Activated T-cell treated with anti-CD3 and anti-CD28 coated beads, Interleukin-2, amount 50 U/mL, for 48 hours (primary cell): Measurements from ENCODE around the gene MAPK6.
"Not testable (repeated sequence)": the region's sequence is repeated elsewhere in the genome, so short reads cannot be mapped to it uniquely, and the experiment has no call there.

Source experiments
- DNase-seq, 2 experiments: peaks; one replicate each; pipeline ENCODE4 v3.0.0-alpha.2; 2020

The MAPK6 gene

DNA sequence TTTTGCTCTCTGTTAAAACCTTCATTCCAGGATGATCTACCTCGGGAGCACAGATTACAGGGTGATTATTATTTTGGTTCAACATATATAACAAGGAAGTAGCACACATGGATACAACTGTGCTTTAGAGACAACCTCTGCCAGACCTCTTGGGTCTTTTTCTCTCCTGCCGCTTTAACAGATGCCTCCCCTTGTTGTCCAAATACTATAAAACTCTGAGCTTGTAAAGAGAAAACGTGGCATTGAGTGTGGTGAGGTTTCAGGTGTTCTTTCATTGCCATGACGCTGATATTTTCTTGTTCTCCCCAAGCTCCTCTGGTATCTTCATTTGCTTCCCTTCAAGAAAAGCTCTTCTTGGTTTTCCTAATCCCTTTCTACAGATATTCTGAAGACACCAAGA lies 64.6 kb downstream of the MAPK6 start:
- no peak for DNase-seq

DNA sequence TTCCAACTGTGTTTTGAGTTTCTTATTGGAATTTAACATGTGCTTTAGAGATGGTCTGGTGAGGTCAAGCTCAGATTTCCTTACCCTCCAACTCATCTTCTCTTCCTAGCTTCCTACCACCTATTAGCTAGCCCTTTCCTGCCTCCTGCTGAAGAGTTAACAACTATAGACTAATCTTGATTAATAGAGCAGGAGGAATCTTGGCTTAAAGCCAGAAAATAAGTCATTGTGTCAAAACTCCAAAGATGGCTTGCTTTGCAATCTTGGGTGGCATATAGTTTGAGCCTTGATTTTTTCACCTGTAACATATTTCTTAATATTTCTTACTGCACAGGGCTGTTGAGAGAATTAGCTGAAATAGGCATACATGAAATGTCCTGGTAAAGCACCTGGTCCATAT lies 66.3 kb downstream of the MAPK6 start:
- DNase-seq: no peak

DNA sequence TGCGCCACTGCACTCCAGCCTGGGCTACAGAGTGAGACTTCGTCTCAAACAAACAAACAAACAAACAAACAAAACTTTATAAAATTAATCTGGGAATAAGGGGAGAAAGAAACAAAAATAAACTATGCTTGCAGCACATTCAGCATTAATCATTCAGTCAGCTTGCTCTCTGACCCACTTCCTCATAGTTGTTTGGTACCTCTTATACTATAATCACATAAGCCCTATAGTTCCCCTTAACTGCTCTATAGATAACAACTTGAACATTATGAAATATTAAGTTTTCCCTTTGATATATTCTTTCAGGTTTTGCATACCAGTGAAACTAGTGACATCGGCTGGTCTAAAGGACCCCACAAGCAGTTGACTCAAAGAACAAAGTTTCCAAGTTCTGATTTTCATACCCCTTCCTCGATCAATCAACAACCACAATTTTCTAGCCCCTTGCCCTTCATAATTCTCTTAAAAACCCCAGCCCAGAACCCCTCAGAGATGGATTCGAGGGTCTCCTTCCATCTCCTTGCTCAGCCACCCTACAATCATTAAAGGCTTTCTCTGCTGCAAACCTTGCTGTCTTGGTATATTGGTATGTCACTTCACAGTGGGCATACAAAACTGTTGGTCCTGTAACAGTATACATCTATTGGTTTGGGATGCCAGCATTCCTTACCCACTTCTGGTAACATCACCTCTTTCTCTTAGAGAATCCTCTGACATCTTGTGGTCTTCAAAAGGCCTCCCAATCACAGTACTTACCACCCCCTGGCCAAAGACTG lies 67.2 kb downstream of the MAPK6 start:
- no peak for DNase-seq

DNA sequence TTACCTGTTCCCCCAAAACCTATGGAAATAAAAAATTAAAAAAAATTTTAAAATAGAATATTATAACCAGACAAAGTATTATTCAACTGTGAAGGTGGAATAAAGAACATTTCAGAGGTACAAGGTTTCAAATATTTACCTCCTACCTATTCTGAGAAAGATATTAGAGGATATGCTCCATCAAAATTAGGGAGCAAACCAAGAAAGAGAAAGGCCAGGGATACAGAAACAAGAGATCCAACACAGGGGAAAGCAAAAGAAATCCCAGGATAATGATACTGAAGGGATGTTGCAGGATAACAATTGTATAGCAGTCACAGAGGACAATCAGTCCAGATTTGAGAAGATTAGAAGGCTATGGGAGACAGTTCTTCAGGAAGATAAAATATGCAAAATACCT lies 71.2 kb downstream of the MAPK6 start:
- no peak for DNase-seq

DNA sequence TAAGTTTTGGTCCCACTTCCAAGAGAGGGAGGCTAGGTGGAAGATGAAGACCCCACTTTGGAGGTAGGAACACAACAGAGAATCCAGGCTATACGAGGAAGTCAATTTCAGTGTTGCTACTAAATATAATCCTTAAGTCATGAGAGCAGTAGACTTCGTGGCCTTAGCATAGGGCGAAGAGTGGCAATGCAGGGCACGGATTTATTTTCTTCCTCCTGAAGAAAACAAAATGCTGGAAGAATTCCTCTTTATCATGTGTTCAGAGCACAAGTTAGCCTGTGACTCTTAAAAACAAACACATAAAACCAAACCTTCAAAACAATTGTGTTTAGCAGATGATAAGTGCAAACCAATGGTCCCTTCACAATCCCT lies 74.1 kb downstream of the MAPK6 start:
- no peak for DNase-seq

DNA sequence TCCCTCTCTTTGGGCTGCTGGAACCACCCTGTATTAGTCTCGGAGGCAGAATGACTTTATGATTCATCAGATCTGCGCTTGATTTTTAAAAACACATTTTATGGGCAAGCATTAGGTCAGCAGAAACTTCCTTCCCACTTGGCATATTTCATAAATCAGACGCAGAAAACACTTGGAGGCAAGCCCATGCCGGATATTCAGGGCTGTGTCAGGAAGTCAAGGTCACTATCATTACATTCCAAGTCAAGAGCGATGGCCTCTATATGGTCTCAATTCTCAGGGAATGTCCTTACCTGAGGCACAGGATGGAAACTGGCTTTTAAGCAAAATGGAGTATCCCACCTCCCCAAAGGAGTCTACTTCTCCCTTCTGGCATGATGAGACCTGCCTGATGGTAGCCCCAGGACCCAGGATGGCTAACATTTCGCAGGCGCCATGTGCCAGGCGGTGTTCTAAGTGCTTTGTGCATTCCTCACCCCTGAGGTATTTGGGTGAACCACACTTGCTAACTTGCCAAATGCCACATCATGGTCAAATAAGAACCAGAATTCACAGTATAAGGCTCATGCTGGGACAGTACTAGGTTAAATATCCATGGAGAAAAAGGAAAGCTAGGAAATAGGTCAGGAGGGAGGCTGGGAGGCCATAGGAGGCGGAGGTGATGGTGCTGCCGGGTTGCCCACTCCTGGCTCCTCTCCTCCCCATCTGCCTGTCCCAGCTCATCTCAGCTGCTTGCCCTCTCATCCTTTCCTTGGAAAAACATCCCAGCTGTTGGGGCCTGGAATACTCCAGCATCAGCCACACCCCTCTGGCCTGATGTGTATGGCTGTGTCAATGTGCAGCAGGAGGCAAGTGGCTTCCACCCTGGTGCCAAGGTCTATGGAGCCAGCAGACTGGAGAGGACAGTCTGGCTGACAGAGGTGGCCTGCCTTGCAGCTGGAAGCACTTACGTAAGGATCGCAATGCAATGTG lies 74.8 kb downstream of the MAPK6 start:
- DNase-seq: no peak

DNA sequence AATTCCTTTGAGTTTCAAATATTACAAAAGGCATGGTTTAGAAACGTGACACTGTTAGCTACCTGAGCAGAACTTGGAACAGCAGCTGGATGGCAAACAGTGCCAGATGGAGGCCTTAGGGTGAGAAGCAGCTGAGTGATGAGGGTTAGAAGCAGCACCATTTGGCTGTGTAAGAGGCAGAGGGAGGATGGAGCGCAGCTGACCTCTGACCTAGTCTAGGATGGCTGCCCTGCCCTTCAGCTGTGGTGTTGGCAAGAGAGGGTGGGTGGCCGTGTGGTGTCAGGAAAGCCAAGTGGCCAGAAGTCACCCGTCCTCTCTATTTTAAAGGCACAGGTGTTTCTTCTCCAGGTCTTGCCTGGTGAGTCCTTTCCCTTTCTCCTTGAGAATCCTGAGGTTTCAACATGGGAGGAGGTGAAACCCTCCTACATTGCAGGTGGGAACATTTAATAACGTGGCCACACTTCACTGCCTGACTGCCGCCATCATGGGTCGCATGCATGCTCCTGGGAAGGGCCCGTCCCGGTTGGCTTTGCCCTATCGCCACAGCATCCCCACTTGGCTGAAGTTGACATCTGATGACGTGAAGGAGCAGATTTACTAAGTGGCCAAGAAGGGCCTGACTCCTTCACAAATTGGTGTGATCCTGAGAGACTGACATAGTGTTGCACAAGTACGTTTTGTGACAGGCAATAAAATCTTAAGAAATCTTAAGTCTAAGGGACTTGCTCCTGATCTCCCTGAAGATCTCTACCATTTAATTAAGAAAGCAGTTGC lies 76.0 kb downstream of the MAPK6 start:
- no peak for DNase-seq

DNA sequence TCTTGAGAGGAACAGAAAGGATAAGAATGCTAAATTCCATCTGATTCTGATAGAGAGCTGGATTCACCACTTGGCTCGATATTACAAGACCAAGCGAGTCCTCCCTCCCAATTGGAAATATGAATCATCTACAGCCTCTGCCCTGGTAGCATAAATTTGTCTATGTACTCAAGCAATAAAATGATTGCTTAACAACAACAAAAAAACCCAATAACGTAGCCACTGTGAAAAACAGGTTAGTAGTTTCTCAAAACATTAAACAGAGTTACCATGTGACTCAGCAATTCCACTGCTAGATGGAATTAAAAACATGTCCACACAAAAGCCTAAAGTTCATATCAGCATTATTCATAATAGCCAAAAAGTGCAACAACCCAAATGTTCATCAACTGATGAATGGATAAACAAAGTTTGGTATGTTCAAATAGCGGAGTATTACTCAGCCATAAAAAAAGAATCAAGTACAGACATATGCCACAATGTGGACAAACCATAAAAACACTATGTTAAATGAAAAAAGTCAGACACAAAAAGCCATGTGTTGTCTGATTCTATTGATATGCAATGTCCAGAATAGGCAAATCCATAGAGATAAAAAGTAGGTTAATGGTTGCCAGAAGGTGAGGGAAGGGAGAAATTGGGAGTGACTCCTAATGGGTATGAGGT lies 76.7 kb downstream of the MAPK6 start:
- no peak for DNase-seq

DNA sequence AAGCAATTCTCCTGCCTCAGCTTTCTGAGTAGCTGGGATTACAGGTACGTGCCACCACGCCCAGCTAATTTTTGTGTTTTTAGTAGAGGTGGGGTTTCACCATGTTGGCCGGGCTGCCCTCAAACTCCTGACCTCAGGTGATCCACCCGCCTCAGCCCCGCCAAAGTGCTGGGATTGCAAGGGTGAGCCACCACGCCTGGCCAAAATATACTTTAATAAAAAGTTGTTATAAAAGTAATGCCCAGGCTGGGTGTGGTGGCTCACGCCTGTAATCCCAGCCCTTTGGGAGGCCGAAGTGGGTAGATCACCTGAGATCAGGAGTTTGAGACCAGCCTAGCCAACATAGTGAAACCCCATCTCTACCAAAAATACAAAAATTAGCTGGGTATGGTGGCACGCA lies 77.5 kb downstream of the MAPK6 start:
- not testable (repeated sequence) for DNase-seq

DNA sequence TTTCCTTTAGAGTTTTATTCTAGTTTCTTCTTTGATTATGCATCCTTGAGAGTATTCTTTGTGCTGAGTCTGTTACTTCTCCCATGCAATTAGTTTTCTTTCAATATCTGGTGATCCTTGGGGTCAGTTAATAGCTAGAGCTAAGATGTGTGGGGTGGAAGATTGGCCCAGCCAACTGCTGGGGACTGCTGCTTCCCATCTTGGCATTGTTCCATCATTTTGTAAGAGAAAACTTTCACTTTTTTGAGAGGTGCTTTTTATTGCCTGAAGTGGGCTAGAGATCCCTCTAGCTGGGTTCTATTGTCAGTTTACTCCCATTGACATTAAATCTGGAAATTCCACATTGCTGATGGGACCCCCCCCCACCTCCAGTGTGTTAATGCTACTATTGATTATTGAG lies 78.2 kb downstream of the MAPK6 start:
- no peak for DNase-seq

DNA sequence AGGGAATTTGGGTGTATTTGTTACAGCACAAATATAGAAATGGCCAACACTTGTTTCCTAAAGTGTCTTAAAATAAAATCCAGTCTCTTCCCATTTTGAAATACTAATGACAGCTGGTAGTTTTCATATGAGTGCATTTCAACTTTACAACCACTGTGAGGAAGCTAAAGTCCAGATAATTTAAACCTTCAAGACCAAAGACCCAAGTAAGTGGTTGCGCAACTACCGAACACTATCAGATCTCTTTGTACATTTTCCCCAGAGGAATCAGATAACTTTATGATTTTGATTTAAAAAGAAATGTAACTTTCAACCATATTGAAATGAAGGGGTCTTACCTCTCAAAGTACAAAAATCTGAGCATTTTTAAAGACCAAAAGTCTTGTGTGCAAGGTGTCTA lies 79.3 kb downstream of the MAPK6 start:
- no peak for DNase-seq

DNA sequence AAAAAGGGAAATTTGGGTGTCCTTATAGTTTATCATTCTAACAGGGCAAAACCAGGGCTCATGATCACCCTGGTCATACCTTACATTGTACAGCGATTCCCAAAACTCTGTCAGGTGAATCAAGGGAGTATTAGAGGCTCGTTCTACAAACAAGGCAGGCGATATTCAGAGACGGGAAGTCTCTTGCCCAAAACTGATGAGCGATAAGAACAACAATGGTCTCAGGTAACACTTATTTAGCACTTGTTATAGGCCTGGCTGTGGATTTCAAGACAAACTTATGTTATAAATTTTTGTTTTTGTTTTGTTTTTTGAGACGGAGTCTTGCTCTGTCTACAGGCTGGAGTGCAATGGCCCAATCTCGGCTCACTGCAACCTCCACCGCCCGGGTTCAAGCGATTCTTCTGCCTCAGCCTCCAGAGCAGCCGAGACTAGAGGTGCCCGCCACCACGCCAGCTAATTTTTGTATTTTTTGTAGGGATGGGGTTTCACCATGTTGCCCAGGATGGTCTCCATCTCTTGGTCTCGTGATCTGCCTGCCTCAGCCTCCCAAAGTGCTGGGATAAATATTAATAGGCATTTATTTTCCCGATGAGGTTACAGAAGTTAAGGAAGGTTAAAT lies 80.7 kb downstream of the MAPK6 start:
- DNase-seq: no peak

DNA sequence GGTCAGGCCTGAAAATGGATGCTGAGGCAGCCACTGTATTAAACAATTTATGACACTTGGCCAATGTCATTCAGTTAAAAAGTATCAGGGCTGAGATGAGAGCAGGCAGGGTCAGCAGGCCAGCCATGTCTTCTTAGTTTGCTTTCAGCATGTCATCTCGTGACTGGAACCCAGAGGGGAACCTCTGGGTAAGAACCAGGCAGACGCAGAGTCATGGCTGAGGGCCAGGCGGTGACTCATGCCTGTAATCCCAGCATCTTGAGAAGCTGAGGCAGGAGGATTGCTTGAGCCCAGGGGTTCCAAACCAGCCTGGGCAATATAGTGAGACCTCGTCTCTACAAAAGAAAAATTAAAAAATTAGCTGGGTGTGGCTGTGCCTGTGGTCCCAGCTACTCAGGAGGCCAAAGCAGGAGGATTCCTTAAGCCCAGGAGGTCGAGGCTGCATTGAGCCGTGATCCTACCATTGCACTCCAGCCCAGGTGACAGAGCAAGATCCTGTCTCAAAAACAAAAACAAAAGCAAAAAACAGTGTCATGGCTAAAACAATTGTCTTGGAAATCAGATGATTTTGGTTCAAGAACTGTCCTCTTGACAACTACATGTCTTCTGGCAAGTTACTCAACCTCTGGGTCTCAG lies 81.9 kb downstream of the MAPK6 start:
- peak in 1 of 2 experiments; percentile 37 for DNase-seq

DNA sequence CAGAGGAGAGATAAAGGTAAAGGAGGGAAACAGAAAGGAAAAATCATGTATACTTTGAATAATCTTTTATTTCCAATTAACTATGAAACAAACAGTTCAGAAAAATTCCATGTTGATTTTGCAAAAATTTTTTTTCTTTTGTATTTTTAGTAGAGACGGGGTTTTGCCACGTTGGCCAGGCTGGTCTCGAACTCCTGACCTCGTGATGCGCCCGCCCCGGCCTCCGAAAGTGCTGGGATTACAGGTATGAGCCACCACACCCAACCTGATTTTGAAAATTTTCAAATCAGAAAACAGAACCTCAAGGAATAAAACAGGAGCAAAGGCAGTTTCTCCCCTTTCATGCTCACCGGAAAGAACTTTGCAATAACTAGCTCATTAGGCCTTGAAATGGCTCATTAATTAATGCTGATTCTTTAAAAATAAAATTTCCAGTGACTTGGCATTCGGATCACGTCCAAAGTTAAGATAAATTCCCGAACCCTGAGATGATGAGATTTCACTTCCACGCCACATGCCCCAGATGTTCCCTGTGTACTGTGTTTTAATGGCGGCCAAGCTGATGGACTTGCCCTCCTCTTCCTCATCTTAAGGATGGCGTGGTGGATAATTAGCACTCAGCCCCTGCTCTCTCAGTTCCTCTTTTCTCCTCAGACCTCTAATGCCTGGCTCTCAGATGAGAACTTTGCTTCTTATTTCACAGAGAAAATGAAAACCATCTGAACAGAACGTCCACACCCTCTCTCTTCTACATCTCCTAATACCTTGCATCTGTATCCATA lies 82.7 kb downstream of the MAPK6 start:
- DNase-seq: no peak

DNA sequence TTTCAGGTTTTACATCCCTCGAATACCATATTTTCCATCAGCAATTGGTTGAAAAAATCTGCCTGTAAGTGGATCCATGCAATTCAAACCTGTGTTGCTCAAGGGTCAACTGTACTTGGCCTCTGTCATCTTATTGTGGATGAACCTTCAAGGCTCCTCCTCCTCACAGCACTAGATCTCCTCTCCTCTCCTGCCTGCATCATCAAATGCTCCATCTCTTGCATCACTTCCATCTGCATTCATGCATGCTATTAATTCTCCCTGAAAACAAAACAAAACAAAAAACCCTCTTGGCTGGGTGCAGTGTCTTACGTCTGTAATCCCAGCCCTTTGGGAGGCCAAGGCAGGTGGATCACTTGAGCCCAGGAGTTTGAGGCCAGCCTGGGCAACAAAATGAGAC lies 83.4 kb downstream of the MAPK6 start:
- DNase-seq: no peak

DNA sequence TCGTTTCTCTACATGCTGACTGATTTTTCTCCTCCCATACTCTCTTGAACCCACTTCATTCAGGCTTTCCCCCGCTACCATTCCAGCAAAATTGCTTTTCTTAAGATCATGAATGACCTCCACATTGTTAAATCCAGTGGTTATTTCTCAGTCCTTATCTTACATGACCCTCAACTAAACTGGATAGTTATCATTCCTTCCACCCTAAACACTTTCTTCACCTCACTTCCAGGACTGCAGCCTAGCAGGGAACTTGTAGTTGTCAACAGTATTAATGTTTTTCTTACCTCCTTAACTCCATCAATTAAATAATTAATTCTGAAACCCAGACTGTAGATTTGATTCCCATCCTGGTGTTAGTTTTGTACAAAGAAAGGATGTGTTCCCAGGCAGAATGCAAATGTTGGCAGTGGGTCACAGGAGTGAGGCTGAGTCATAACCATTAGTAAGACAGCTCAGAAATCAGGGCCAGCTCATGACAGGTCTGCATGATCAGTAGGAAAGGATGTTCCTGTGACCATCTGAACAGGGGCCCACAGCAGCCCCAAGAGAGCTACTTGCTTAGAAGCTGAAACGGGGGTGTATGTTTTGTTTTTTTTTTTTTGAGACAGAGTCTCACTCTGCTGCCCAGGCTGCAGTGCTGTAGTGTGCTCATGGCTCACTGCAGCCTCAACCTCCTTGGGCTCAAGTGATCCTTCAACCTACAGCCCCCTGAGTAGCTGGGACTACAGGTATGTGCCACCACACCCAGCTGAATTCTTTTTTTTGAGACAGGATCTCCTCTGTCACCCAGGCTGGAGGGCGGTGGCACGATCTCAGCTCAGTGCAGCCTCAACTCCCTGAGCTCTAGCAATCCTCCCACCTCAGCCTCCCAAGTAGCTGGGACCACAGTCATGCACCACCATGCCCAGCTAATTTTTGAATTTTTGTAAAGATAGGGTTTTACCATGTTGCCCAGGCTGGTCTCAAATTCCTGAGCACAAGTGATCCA lies 84.5 kb downstream of the MAPK6 start:
- no peak for DNase-seq

DNA sequence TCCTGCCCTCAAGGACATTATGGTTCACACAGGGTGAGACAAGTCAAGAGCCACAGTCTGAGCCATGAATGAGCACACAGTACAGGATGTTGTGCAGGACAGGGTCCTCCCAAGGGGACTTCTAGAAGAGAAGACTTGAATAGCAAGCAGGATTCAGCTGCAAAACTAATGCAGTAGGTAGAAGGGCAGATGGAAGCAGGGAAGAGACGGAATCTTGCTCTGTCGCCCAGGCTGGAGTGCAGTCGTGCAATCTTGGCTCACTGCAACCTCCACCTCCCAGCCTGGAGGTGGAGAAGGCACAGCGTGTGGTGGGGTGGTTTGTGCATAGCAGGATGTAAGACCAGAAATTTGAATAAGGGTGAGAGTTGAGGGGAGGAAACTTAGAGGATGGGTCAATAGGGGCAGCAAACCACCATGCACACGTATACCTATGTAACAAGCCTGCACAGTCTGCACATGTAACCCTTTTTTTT lies 85.5 kb downstream of the MAPK6 start:
- no peak for DNase-seq

DNA sequence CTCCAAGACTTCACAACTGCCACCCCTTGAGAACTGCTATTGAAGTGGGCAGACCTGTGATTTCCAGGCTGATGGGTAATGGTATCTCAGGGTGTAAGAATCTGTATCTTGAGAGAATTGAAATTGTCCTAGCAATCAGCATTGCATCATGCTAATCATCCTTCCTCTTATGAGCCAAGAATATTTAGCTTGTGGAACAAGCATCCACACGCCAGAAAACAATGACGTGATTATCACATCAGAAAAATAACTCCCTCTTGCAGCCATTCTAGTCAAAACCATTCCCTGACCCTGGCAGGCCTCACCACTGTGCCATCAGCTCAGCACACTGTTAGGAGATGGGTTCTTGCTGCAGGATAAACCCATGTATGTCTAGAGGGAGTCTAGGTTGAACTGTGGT lies 86.8 kb downstream of the MAPK6 start:
- no peak for DNase-seq

DNA sequence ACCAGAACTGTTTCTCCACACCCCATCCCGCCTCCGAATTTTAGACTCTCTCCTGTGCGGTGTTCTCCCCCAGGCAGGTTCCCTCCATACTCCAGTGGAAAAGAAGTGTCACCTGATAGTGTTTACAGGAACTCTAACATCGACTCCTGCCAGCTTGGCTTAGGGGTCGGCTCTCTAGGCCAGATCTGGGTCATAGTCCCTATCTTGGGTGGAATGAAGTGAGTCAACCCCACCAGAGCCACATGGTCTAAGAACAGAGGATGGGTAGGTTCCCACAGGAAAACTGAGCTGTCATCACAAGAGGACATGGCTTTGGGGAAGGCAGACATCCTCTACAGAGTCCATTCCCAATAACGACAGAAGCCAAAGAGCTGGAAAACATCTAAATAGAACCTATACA lies 87.6 kb downstream of the MAPK6 start:
- no peak for DNase-seq

DNA sequence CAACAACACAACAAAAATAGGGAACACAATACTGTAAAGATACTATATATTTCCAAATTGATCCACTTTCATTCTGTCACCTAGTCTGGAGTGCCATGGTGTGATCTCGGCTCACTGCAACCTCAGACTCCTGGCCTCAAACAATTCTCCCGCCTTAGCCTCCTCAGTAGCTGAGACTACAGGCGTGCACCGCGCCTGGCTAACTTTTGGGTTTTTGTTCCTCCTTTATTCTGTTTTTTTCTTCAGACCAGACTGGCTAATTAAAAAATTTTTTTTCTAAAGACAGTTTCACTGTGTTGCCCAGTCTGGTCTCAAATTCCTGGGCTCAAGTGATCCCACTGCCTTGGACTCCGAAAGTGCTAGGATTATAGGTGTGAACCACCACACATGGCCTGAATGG lies 88.2 kb downstream of the MAPK6 start:
- DNase-seq: no peak
